MCF 10A (cell line): ENCODE data around the gene INAVA. TPM values are rescaled to one million over a fixed set of nuclear protein-coding genes. Genes with fewer than 3 reads are reported as not detected.

Experiments
- Bru-seq: library from RNA; stranded (reverse); fragments of 400-500 nt; gene quantifications from one replicate; lab custom pipeline; 2021; lab: Mats Ljungman, UMichigan
- BruChase-seq, 2 experiments: library from RNA; stranded (reverse); fragments of 400-500 nt; gene quantifications; one replicate each; lab custom pipeline; 2021; lab: Mats Ljungman, UMichigan
- BruUV-seq: library from RNA; stranded (reverse); fragments of 400-500 nt; replicated peaks from 2 replicates; lab custom pipeline; 2021; lab: Mats Ljungman, UMichigan
- CTCF ChIA-PET: fragments of 300-600 bp; sonication (Branson Sonifier 250); formaldehyde crosslinking; extraction: SDS; loops from one replicate; lab custom pipeline; 2021; ENCODE audit warnings: antibody characterized with exemption, inconsistent platforms; lab: Yijun Ruan, JAX
- POLR2A ChIA-PET: fragments of 300-600, 350-650 bp; sonication (Branson Sonifier 250); formaldehyde crosslinking; extraction: SDS; loops from one replicate; lab custom pipeline; 2020; ENCODE audit warnings: antibody characterized with exemption, inconsistent platforms; lab: Yijun Ruan, JAX
- DNase-seq: peaks from one replicate; pipeline ENCODE4 v3.0.0-alpha.2; 2018; ENCODE audit not compliant: unreplicated experiment
- H3K27ac Mint-ChIP-seq: one replicate; pipeline ENCODE4 v1.8.0; 2022; ENCODE audit warnings: mild to moderate bottlenecking, low read depth, mixed read lengths; ENCODE audit not compliant: unreplicated experiment
- H3K27me3 Mint-ChIP-seq: one replicate; pipeline ENCODE4 v1.8.0; 2022; ENCODE audit warnings: mixed read lengths; ENCODE audit not compliant: insufficient read depth, unreplicated experiment
- H3K36me3 Mint-ChIP-seq: one replicate; pipeline ENCODE4 v1.8.0; 2022; ENCODE audit warnings: mild to moderate bottlenecking, moderate library complexity, mixed read lengths; ENCODE audit not compliant: insufficient read depth, unreplicated experiment
- H3K4me1 Mint-ChIP-seq: one replicate; pipeline ENCODE4 v1.8.0; 2022; ENCODE audit warnings: mixed read lengths; ENCODE audit not compliant: insufficient read depth, unreplicated experiment
- H3K4me3 Mint-ChIP-seq: one replicate; pipeline ENCODE4 v1.8.0; 2022; ENCODE audit warnings: mild to moderate bottlenecking, moderate library complexity, mixed read lengths; ENCODE audit not compliant: unreplicated experiment
- H3K9me3 Mint-ChIP-seq: one replicate; pipeline ENCODE4 v1.8.0; 2022; ENCODE audit warnings: mixed read lengths; ENCODE audit not compliant: unreplicated experiment
- CTCF ChIP-seq: fragments of 200-600 bp; IDR thresholded peaks from one replicate; pipeline ENCODE4 v1.8.0; 2022; ENCODE audit warnings: antibody characterized with exemption, mild to moderate bottlenecking; ENCODE audit not compliant: unreplicated experiment
- intact Hi-C: fragments of 100-400 bp; cut with micrococcal nuclease; formaldehyde crosslinking; loops from 2 replicates; pipeline ENCODE4 v1.14.1; 2022
- long read RNA-seq: library from polyadenylated mRNA; stranded (forward); transcript quantifications from one replicate; pipeline ENCODE4 v2.0.0, GENCODE V29; 2022
- total RNA-seq: library from RNA; stranded (reverse); gene quantifications from 2 replicates; pipeline ENCODE4 v1.2.3, GENCODE V29; 2022

The INAVA gene
- total RNA-seq (25.1 and 30.5 TPM in 2 replicates), Bru-seq, nascent RNA (percentile 61 among the genes with signal in this experiment), BruChase-seq, experiment 1, labeled RNA remaining after a 6-hour chase (percentile 56 among the genes with signal in this experiment), BruChase-seq, experiment 2, labeled RNA remaining after a 2-hour chase (percentile 66 among the genes with signal in this experiment)
- long read RNA-seq, transcript INAVA-202 (10 exons, 2,197 nt), result major isoform, 86 of 116 reads
- long read RNA-seq, partial matches to known transcripts, result 18 of 116 reads
- long read RNA-seq, other reads (novel, unspliced or antisense), result 12 of 116 reads

GRCh38 chr1:200894712-200895442 lies at the start of gene INAVA:
Gene INAVA, plus strand, starts transcription at chr1:200894900. Its CDS starts 3,501 bp downstream, at chr1:200898401.
- intact Hi-C loops, result loop anchor here (10.0 kb wide), 1 partner anchor 220 kb away; the partner anchor contains the start of gene CACNA1S
- peak within 1 kb of the TSS; percentile 89 for H3K27ac Mint-ChIP-seq
- ChIA-PET CTCF (interaction anchor here (0.6 to 3.9 kb wide), 27 partner anchors 9 to 273 kb away, joined by 3 to 26 read pairs (median 4); no protein-coding TSS in a partner anchor), POLR2A (interaction anchor here (0.6 to 5.7 kb wide), 33 partner anchors 11 to 574 kb away, joined by 3 to 68 read pairs (median 4); partner anchors contain the start of genes DDX59, PHLDA3, PKP1 and TMEM9)
- peaks cover 31% of the 10 kb centered on the region for H3K36me3 Mint-ChIP-seq
- peaks cover 73% of the 10 kb centered on the region for H3K4me1 Mint-ChIP-seq
- BruUV-seq, result TSS peak; percentile 70
- H3K27me3 Mint-ChIP-seq, result no peaks in the 10 kb centered on the region
- peak within 1 kb of the TSS; percentile 92 for H3K4me3 Mint-ChIP-seq
- no peaks in the 10 kb centered on the region for H3K9me3 Mint-ChIP-seq
- DNase-seq, result peak; percentile 97
- TF ChIP-seq CTCF, result peak; percentile 44

GRCh38 chr1:200845360-200845759 lies 49.3 kb upstream of the INAVA start:
- TF ChIP-seq CTCF, result no peak
- POLR2A ChIA-PET, result interaction anchor here (0.9 to 1.7 kb wide), 6 partner anchors 9 to 228 kb away, joined by 3 to 7 read pairs (median 4); partner anchors contain the start of genes DDX59 and INAVA
- Mint-ChIP-seq H3K27ac (no peak overlapping the region), H3K4me3 (no peak overlapping the region), H3K4me1 (peaks cover 8% of the 10 kb centered on the region), H3K36me3 (peaks cover 95% of the 10 kb centered on the region), H3K9me3 (no peaks in the 10 kb centered on the region), H3K27me3 (no peaks in the 10 kb centered on the region)
- BruUV-seq, result no TSS peak
- intact Hi-C loops, result no loop called here
- DNase-seq, result no peak
- CTCF ChIA-PET, result interaction anchor here (0.6 to 5.6 kb wide), 7 partner anchors 24 to 223 kb away, joined by 3 to 54 read pairs (median 4); no protein-coding TSS in a partner anchor

GRCh38 chr1:200846398-200846797 lies 48.3 kb upstream of the INAVA start:
- H3K27ac Mint-ChIP-seq, result peak overlapping the region; percentile 40
- POLR2A ChIA-PET, result interaction anchor here (0.6 to 1.7 kb wide), 10 partner anchors 8 to 229 kb away, joined by 3 to 7 read pairs (median 3); partner anchors contain the start of genes DDX59 and INAVA

More at GRCh38 chr1:200846398-200846797, 48.3 kb upstream of the INAVA start:
- Mint-ChIP-seq H3K4me3 (no peak overlapping the region), H3K4me1 (peaks cover 15% of the 10 kb centered on the region), H3K27me3 (no peaks in the 10 kb centered on the region), H3K9me3 (no peaks in the 10 kb centered on the region), H3K36me3 (peaks cover 98% of the 10 kb centered on the region)
- TF ChIP-seq CTCF, result no peak
- intact Hi-C loops, result no loop called here
- BruUV-seq, result no TSS peak
- CTCF ChIA-PET, result interaction anchor here (0.5 to 2.8 kb wide), 8 partner anchors 8 to 285 kb away, joined by 3 to 9 read pairs (median 4); no protein-coding TSS in a partner anchor
- no peak for DNase-seq
